Psoas muscle (tissue), 8 donors: ENCODE data around the gene PDE8A. TPM values are rescaled to one million over a fixed set of nuclear protein-coding genes. Genes with fewer than 3 reads are reported as not detected.
"Not testable (repeated sequence)": the region's sequence is repeated elsewhere in the genome, so short reads cannot be mapped to it uniquely, and the experiment has no call there.

Experiments
- ATAC-seq, 4 donors: fragments of 200-7000 bp; cut with Tn5 transposase; one replicate each; pipeline ENCODE4 v1.9.1; 2020; ENCODE audit warnings: moderate library complexity in 3 of 4, mild to moderate bottlenecking in 2 of 4
- DNase-seq, 2 donors: peaks; one replicate each; pipeline ENCODE4 v3.0.0-alpha.2; 2020
- H3K27ac ChIP-seq: fragments of 200-600 bp; one replicate; pipeline ENCODE4 v1.8.0; 2022
- H3K27me3 ChIP-seq, 3 donors: fragments of 200-600 bp in 1 of 3; one replicate each; pipeline versions ENCODE4 v1.6.1 to v1.8.0; 2013 to 2022; ENCODE audit warnings: low read length in 2 of 3, mild to moderate bottlenecking in 2 of 3, moderate library complexity in 1 of 3; ENCODE audit not compliant: insufficient read depth in 3 of 3
- H3K36me3 ChIP-seq, 2 donors: fragments of 200-600 bp in 1 of 2; one replicate each; pipeline versions ENCODE4 v1.6.1 to v1.8.0; 2013 to 2022; ENCODE audit warnings: low read depth in 1 of 2, mild to moderate bottlenecking in 1 of 2, moderate library complexity in 1 of 2; ENCODE audit not compliant: insufficient read depth in 1 of 2
- H3K4me1 ChIP-seq: fragments of 200-600 bp; one replicate; pipeline ENCODE4 v1.8.0; 2022
- H3K4me3 ChIP-seq: fragments of 200-600 bp; one replicate; pipeline ENCODE4 v1.8.0; 2022; ENCODE audit warnings: mild to moderate bottlenecking
- H3K9me3 ChIP-seq: fragments of 200-600 bp; one replicate; pipeline ENCODE4 v1.8.0; 2022
- CTCF ChIP-seq: fragments of 200-600 bp; IDR thresholded peaks from one replicate; pipeline ENCODE4 v1.8.0; 2022; ENCODE audit warnings: antibody characterized with exemption
- WGBS, 3 donors: extraction: QIAGEN DNeasy Blood & Tissue Kit; methylation state at CpG; one replicate each; pipeline versions ENCODE4 v1.1.6 to v1.1.7; 2013; 5-methylcytosine and 5-hydroxymethylcytosine counted together
- intact Hi-C, 2 donors: fragments of 100-400 bp; cut with DNase I; formaldehyde crosslinking; loops; one replicate each; pipeline versions ENCODE4 v1.11.0 to v1.14.2; 2022
- polyA plus RNA-seq, 3 donors: library from polyadenylated mRNA; stranded (reverse); fragments of 200-250 nt; gene quantifications; one replicate each; pipeline ENCODE4 v1.2.3, GENCODE V29; 2013
- total RNA-seq, 4 donors: library from RNA; stranded (reverse); fragmentation: NEBNext Ultra II Directional in 2 of 4; extraction: Animal tissue kit (Norgen Biotek cat#: 25700) in 2 of 4; gene quantifications; one replicate each; pipeline versions ENCODE4 v1.2.1 to v1.2.4, GENCODE V29; 2021 to 2023
- donor health status: healthy with polysubstance abuse.
- donor health status: DM: no; HTN: no; CAD: no; lungs with moderate emphysema.
- donor health status: Bipolar disorder and iron deficiency.
- donor health status: healthy.
- donor health status: DM: yes; HTN: yes; CAD: no.
- donor health status: DM: no; HTN: no; CAD: no.
- donor health status: DM: no; HTN: no; CAD: no.
- donor health status: DM: yes; HTN: yes; CAD: no.

The PDE8A gene
- total and polyA plus RNA-seq, 7 donors: 6.5 to 12.1 (median 10.5) TPM

DNA sequence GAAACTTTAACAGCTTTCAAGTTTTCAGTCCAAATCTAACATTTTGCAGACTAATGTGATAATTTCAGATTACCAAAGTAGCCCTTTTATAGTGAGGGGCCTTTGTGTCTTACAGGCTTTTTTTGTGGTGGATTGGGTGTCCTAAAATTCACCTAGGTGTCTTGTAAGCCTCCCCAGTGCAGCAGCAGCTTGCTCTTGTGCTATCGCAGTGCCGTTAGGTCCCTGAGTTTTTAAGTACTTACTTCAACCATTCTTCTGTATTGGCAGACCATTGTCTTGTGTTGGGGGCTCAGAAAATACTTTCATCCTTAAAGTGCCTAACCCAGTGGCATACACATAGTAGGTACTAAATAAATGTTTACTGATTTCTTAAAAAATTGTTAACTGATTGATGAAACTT is 2.1 kb downstream of the PDE8A start:
- TF ChIP-seq CTCF: no peak
- Histone ChIP-seq H3K9me3 (no peaks in the 10 kb centered on the region), H3K27ac (no peak overlapping the region), H3K4me1 (peaks cover 48% of the 10 kb centered on the region), H3K4me3 (peak overlapping the region; percentile 93), H3K36me3 (no peaks in the 10 kb centered on the region), H3K27me3 (no peaks in the 10 kb centered on the region)
- DNase-seq (no peak), ATAC-seq (no peak)
- 55 to 76% (median 63%) methylated on average over 2 of the region's 2 CpGs for WGBS, 3 donors
- intact Hi-C loops: loop anchor here in 1 of 2 donors (10.0 kb wide), 1 partner anchor 51 kb away; no protein-coding TSS in a partner anchor

DNA sequence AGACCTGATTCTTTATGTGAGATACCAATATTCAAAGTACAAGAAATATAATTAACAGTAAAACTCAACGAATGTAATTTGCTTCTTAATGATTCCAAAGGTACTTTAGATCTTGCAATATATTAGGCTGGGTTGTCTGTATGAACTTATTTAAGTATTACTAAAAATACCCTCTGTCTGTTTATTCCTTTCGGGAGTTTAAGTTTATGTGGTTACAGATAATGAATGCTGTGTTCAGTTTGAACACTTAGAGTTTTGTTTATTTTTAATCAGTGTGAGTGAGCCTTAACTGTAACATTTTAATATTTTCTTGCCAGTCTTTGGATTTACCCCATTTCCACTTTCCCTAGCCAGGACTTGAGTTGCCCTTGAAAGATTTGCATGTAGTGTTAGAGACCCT is 3.5 kb downstream of the PDE8A start:
- DNase-seq: no peak
- Histone ChIP-seq H3K27me3 (no peaks in the 10 kb centered on the region), H3K9me3 (no peaks in the 10 kb centered on the region), H3K4me3 (no peak overlapping the region), H3K4me1 (peaks cover 43% of the 10 kb centered on the region), H3K27ac (no peak overlapping the region), H3K36me3 (no peaks in the 10 kb centered on the region)
- TF ChIP-seq CTCF: no peak
- no peak for ATAC-seq
- intact Hi-C loops: loop anchor here in 1 of 2 donors (10.0 kb wide), 1 partner anchor 50 kb away; no protein-coding TSS in a partner anchor
- 67 to 85% (median 80%) methylated on average over 2 of the region's 2 CpGs for WGBS, 3 donors

DNA sequence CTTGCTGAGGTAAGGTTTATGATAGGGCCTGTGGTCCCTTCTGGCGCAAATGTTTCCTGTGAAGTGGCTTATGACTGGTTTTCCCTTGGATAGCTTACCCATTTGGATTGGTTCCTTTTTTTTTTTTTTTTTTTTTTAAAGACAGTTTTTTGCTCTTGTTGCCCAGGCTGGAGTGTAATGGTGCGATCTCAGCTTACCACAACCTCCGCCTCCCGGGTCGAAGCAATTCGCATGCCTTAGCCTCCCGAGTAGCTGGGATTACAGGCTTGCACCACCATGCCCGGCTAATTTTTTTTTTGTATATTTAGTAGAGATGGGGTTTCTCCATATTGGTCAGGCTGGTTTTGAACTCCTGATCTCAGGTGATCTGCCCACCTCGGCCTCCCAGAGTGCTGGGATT is 5.7 kb downstream of the PDE8A start:
- H3K36me3 ChIP-seq, H3K27ac ChIP-seq, DNase-seq, H3K9me3 ChIP-seq, H3K27me3 ChIP-seq, ATAC-seq, H3K4me3 ChIP-seq: not testable (repeated sequence)
- H3K4me1 ChIP-seq: peaks cover 56% of the 10 kb centered on the region
- intact Hi-C loops: loop anchor here in 1 of 2 donors (10.0 kb wide), 1 partner anchor 47 kb away; no protein-coding TSS in a partner anchor
- 74 to 96% (median 89%) methylated on average over 9 of the region's 9 CpGs for WGBS, 3 donors

DNA sequence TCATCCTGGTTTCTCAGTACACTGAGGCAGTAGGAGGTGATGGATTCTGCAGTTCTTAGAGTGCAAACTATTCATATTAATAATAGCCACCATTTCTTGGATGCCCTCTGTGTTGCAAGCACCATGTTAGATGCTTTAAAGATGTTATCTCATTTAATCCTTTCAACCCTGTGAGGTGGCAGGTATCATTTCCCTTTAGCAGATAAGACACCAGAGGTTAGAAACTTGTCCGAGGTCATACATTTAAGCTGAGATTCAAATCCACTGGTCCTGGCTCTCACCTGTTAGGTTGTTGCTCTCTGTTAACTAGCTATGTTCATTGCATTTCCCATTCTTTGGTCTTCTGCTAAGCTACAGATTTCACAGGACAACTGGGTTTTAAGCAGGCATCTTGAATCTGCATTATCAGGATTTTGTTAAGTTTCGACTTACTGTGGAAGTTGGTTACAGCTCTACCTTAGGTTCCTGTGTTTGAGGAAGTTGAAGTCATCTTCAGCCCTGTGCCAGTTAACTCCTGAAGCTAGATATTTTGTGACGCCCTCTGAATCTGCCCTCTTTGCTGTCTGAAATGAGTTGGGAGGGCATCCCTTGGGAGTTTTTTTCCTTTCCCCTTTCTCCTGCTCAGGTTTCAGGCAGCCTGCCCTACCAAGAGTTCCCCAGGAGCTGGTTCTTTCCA is 6.4 kb downstream of the PDE8A start:
- ATAC-seq (no peak), DNase-seq (no peak)
- Histone ChIP-seq H3K4me1 (peaks cover 50% of the 10 kb centered on the region), H3K27ac (no peak overlapping the region), H3K4me3 (no peak overlapping the region), H3K36me3 (no peaks in the 10 kb centered on the region), H3K9me3 (no peaks in the 10 kb centered on the region), H3K27me3 (no peaks in the 10 kb centered on the region)
- intact Hi-C loops: loop anchor here in 1 of 2 donors (10.0 kb wide), 1 partner anchor 47 kb away; no protein-coding TSS in a partner anchor
- WGBS, 3 donors: 72 to 82% (median 81%) methylated on average over 3 of the region's 3 CpGs
- no peak for TF ChIP-seq CTCF

DNA sequence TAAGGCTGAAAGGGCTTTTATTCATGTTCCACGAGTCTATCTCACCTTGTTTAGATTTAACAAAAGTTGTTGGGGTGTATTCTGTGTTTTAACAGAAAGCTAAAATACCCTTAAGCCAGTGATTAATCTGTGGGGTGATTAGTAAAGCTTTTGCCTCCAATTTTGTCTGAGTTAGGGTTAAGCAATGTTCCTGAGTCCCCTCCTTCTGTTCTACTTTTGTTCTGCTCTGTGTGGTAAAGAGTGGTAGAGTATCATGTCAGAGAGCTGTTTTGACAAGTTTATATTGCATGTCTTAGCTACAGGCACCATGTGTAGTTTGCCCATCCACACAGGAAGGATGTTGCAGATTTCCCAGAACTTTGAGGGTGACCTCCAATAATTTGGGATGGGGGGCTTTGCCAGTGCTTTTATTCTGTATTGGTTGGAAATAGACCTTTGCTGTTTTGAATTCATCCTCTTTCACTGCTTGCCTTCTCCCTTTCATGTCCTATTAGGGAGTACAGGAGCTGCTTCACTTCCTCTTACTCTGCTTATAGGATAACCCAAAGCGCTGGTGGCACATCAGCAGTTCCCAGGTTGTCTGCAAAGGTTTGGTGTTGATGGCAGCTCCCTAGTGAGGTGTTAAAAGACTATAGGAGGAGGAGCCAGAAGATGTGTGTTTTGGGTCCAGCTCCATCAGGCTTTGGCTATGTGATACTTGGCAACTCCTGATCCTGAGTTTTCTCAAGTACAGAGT is 7.4 kb downstream of the PDE8A start:
- H3K27ac ChIP-seq: no peak overlapping the region
- no peak for DNase-seq
- intact Hi-C loops: loop anchor here in 1 of 2 donors (10.0 kb wide), 1 partner anchor 46 kb away; no protein-coding TSS in a partner anchor
- H3K4me1 ChIP-seq: peaks cover 41% of the 10 kb centered on the region
- WGBS, 3 donors: 90 to 98% (median 92%) methylated on average over 2 of the region's 2 CpGs
- H3K27me3 ChIP-seq: no peaks in the 10 kb centered on the region
- H3K9me3 ChIP-seq: no peaks in the 10 kb centered on the region
- no peaks in the 10 kb centered on the region for H3K36me3 ChIP-seq
- no peak overlapping the region for H3K4me3 ChIP-seq
- no peak for ATAC-seq
- no peak for TF ChIP-seq CTCF
